HG02588 (cell line): Measurements from ENCODE around the gene BIRC5.
"Not testable (repeated sequence)": the region's sequence is repeated elsewhere in the genome, so short reads cannot be mapped to it uniquely, and the experiment has no call there.

ENCODE experiments used
- ATAC-seq: cut with Tn5 transposase; IDR thresholded peaks from one replicate; pipeline ENCODE4 v1.9.1; 2021; ENCODE audit warnings: mild to moderate bottlenecking, moderate library complexity; ENCODE audit not compliant: unreplicated experiment

BIRC5 gene

GRCh38 chr17:78224231-78225087 lies 10.4 kb downstream of the BIRC5 start:
- no peak for ATAC-seq

- ATAC-seq = no peak
Measured at GRCh38 chr17:78225088-78225865, 11.2 kb downstream of the BIRC5 start.

GRCh38 chr17:78226055-78226758 lies 12.2 kb downstream of the BIRC5 start:
- no peak for ATAC-seq

GRCh38 chr17:78226759-78227454 lies 12.9 kb downstream of the BIRC5 start:
- ATAC-seq = no peak

- no peak for ATAC-seq
Measured at GRCh38 chr17:78227455-78227916, 13.4 kb downstream of the BIRC5 start.

GRCh38 chr17:78228176-78228575 lies 14.1 kb downstream of the BIRC5 start:
- no peak for ATAC-seq

GRCh38 chr17:78230252-78230962 lies 16.4 kb downstream of the BIRC5 start:
- no peak for ATAC-seq

- no peak for ATAC-seq
Measured at GRCh38 chr17:78230996-78231935, 17.2 kb downstream of the BIRC5 start, which contains the start of gene TMEM235. Gene TMEM235 (plus strand): TSS chr17:78231631. CDS start chr17:78232024, 393 bp downstream.

GRCh38 chr17:78231991-78232858 lies 18.2 kb downstream of the BIRC5 start:
- no peak for ATAC-seq

- ATAC-seq = no peak
Measured at GRCh38 chr17:78232859-78233173, 18.8 kb downstream of the BIRC5 start.

GRCh38 chr17:78233678-78234077 lies 19.6 kb downstream of the BIRC5 start:
- ATAC-seq = no peak

- ATAC-seq = no peak
Measured at GRCh38 chr17:78234261-78234865, 20.3 kb downstream of the BIRC5 start.

GRCh38 chr17:78235022-78235421 lies 21.0 kb downstream of the BIRC5 start:
- not testable (repeated sequence) for ATAC-seq

- no peak for ATAC-seq
Measured at GRCh38 chr17:78235885-78236284, 21.8 kb downstream of the BIRC5 start.

GRCh38 chr17:78236362-78237127 lies 22.5 kb downstream of the BIRC5 start:
- no peak for ATAC-seq

GRCh38 chr17:78237401-78238012 lies 23.5 kb downstream of the BIRC5 start:
- no peak for ATAC-seq
